HG03378 (cell line): ENCODE measurements around the gene YPEL1.
"Not testable (repeated sequence)": the region's sequence is repeated elsewhere in the genome, so short reads cannot be mapped to it uniquely, and the experiment has no call there.

Source experiments
- ATAC-seq: cut with Tn5 transposase; IDR thresholded peaks from one replicate; pipeline ENCODE4 v1.9.1; 2021; ENCODE audit warnings: mild to moderate bottlenecking, moderate library complexity; ENCODE audit not compliant: unreplicated experiment

The YPEL1 gene

GRCh38 chr22:21701384-21701971, 34.1 kb downstream of the YPEL1 start:
- ATAC-seq: no peak

GRCh38 chr22:21700822-21701221, 34.8 kb downstream of the YPEL1 start:
- ATAC-seq: no peak

- no peak for ATAC-seq
These were observed 36.0 kb downstream of the YPEL1 start for GRCh38 chr22:21699643-21700042.

- ATAC-seq: no peak
These were observed 36.9 kb downstream of the YPEL1 start for GRCh38 chr22:21698430-21699329.

- ATAC-seq: no peak
These were observed 37.7 kb downstream of the YPEL1 start for GRCh38 chr22:21697880-21698279.

GRCh38 chr22:21697021-21697771, 38.4 kb downstream of the YPEL1 start:
- no peak for ATAC-seq

GRCh38 chr22:21696115-21696514, 39.5 kb downstream of the YPEL1 start:
- no peak for ATAC-seq

- no peak for ATAC-seq
These were observed 40.0 kb downstream of the YPEL1 start for GRCh38 chr22:21695430-21696085.

GRCh38 chr22:21694795-21695429, 40.7 kb downstream of the YPEL1 start:
- no peak for ATAC-seq

- no peak for ATAC-seq
These were observed 41.2 kb downstream of the YPEL1 start for GRCh38 chr22:21694394-21694793.

GRCh38 chr22:21693999-21694341, 41.6 kb downstream of the YPEL1 start:
- no peak for ATAC-seq

GRCh38 chr22:21693333-21693998, 42.1 kb downstream of the YPEL1 start:
- ATAC-seq: no peak

- not testable (repeated sequence) for ATAC-seq
These were observed 42.7 kb downstream of the YPEL1 start for GRCh38 chr22:21692856-21693255.

GRCh38 chr22:21691816-21692215, 43.8 kb downstream of the YPEL1 start:
- ATAC-seq: no peak

- no peak for ATAC-seq
These were observed 45.2 kb downstream of the YPEL1 start for GRCh38 chr22:21690401-21690801.

GRCh38 chr22:21688706-21689381, 46.8 kb downstream of the YPEL1 start:
- no peak for ATAC-seq

GRCh38 chr22:21688341-21688705, 47.3 kb downstream of the YPEL1 start:
- no peak for ATAC-seq

- ATAC-seq: no peak
These were observed 47.8 kb downstream of the YPEL1 start for GRCh38 chr22:21687685-21688259.

GRCh38 chr22:21686634-21687393, 48.8 kb downstream of the YPEL1 start:
- no peak for ATAC-seq
